ENCODE measurements around the gene GALNTL6. TPM values are rescaled to one million over a fixed set of nuclear protein-coding genes. Genes with fewer than 3 reads are reported as not detected.

Gene GALNTL6
- polyA plus RNA-seq, 1 donor (not counting 4 experiments of a cell fraction or from before 2014, with no cell fraction given): not detected

- no peak for TF ChIP-seq CTCF (optimal IDR thresholded peaks at IDR 0.05 in 1 of 3, IDR thresholded peaks at IDR 0.05 in 1 of 3, conservative IDR thresholded peaks at IDR 0.05 in 1 of 3; ENCODE audit: extremely low read depth in 1 of 3, insufficient read depth in 2 of 3, low read length in 3 of 3)
- no peak for TF ChIP-seq EZH2 (IDR thresholded peaks at IDR 0.05; ENCODE audit: low read length)
- Histone ChIP-seq H2AFZ (ENCODE audit: control insufficient read depth, low read length) (no peak overlapping the region), H3K9me3 (ENCODE audit: control insufficient read depth, low read depth, low read length) (no peaks in the 10 kb centered on the region), H3K9me1 (ENCODE audit: control insufficient read depth, extremely low read depth, insufficient read depth, low read length) (no peaks in the 10 kb centered on the region), H3K27ac (ENCODE audit: control insufficient read depth, insufficient read depth, low read length) (no peak overlapping the region), H4K20me1 (ENCODE audit: control insufficient read depth, extremely low read depth, insufficient read depth, low read length) (no peaks in the 10 kb centered on the region), H3K9ac (ENCODE audit: control insufficient read depth, extremely low read depth, insufficient read depth, low read length) (no peak overlapping the region), H3K4me2 (ENCODE audit: control insufficient read depth, extremely low read depth, insufficient read depth, low read depth, low read length) (no peak overlapping the region), H3K36me3 (ENCODE audit: control insufficient read depth in 2 of 2, extremely low read depth in 1 of 2, insufficient read depth in 2 of 2, low read length in 2 of 2) (no peaks in the 10 kb centered on the region), H3K4me3 (ENCODE audit: control insufficient read depth in 2 of 3, extremely low read depth in 1 of 3, insufficient read depth in 2 of 3, low read depth in 1 of 3, low read length in 3 of 3) (no peak overlapping the region), H3K4me1 (ENCODE audit: control insufficient read depth, extremely low read depth, insufficient read depth, low read length) (no peaks in the 10 kb centered on the region), H3K27me3 (ENCODE audit: control insufficient read depth, extremely low read depth, insufficient read depth, low read length) (peaks cover 27% of the 10 kb centered on the region), H3K79me2 (ENCODE audit: control insufficient read depth, insufficient read depth, low read length) (no peaks in the 10 kb centered on the region)
- no peak for DNase-seq (ENCODE audit: low read depth, low spot score)
- dilution Hi-C loops (cut with MboI; ENCODE audit: extremely low pct_ligation_motif_present, low sequenced_read_pairs): no loop called here
- FAIRE-seq: no peak
Measured at GRCh38 chr4:171814545-171814944, 1.3 kb downstream of the GALNTL6 start.

GRCh38 chr4:171817026-171817425 is 3.8 kb downstream of the GALNTL6 start:
- no peaks in the 10 kb centered on the region for H3K79me2 ChIP-seq (ENCODE audit: control insufficient read depth, insufficient read depth, low read length)
- peaks cover 26% of the 10 kb centered on the region for H3K27me3 ChIP-seq (ENCODE audit: control insufficient read depth, extremely low read depth, insufficient read depth, low read length)
- no peak overlapping the region for H3K9ac ChIP-seq (ENCODE audit: control insufficient read depth, extremely low read depth, insufficient read depth, low read length)
- no peaks in the 10 kb centered on the region for H3K4me1 ChIP-seq (ENCODE audit: control insufficient read depth, extremely low read depth, insufficient read depth, low read length)
- H3K9me3 ChIP-seq (ENCODE audit: control insufficient read depth, low read depth, low read length): no peaks in the 10 kb centered on the region
- no peaks in the 10 kb centered on the region for H3K9me1 ChIP-seq (ENCODE audit: control insufficient read depth, extremely low read depth, insufficient read depth, low read length)
- H4K20me1 ChIP-seq (ENCODE audit: control insufficient read depth, extremely low read depth, insufficient read depth, low read length): no peaks in the 10 kb centered on the region
- no peak overlapping the region for H3K27ac ChIP-seq (ENCODE audit: control insufficient read depth, insufficient read depth, low read length)
- H3K4me3 ChIP-seq (ENCODE audit: control insufficient read depth in 2 of 3, extremely low read depth in 1 of 3, insufficient read depth in 2 of 3, low read depth in 1 of 3, low read length in 3 of 3): no peak overlapping the region
- H3K36me3 ChIP-seq (ENCODE audit: control insufficient read depth in 2 of 2, extremely low read depth in 1 of 2, insufficient read depth in 2 of 2, low read length in 2 of 2): no peaks in the 10 kb centered on the region
- DNase-seq (ENCODE audit: low read depth, low spot score) (no peak), FAIRE-seq (no peak)
- H2AFZ ChIP-seq (ENCODE audit: control insufficient read depth, low read length): no peak overlapping the region
- no peak for TF ChIP-seq CTCF (optimal IDR thresholded peaks at IDR 0.05 in 1 of 3, IDR thresholded peaks at IDR 0.05 in 1 of 3, conservative IDR thresholded peaks at IDR 0.05 in 1 of 3; ENCODE audit: extremely low read depth in 1 of 3, insufficient read depth in 2 of 3, low read length in 3 of 3)
- TF ChIP-seq EZH2 (IDR thresholded peaks at IDR 0.05; ENCODE audit: low read length): no peak
- no peak overlapping the region for H3K4me2 ChIP-seq (ENCODE audit: control insufficient read depth, extremely low read depth, insufficient read depth, low read depth, low read length)
- dilution Hi-C loops (cut with MboI; ENCODE audit: extremely low pct_ligation_motif_present, low sequenced_read_pairs): no loop called here

Data from keratinocyte (primary cell).